SK-N-SH (cell line): Measurements from ENCODE around the gene TM9SF2. TPM values are rescaled to one million over a fixed set of nuclear protein-coding genes. Genes with fewer than 3 reads are reported as not detected.

Experiments
- CTCF ChIA-PET: fragments of 300-600, 350-600 bp; formaldehyde crosslinking; extraction: SDS; loops from one replicate; lab custom pipeline; 2021; lab: Yijun Ruan, JAX
- POLR2A ChIA-PET: fragments of 350-600 bp; sonication (Branson Sonifier 250); formaldehyde crosslinking; extraction: SDS; loops from one replicate; lab custom pipeline; 2020; ENCODE audit warnings: antibody characterized with exemption, inconsistent platforms; lab: Yijun Ruan, JAX
- DNase-seq: peaks from one replicate; pipeline ENCODE4 v3.0.0; 2012
- H2AFZ ChIP-seq: fragments of 200-600 bp; sonication (generic); 2 replicates; pipeline ENCODE4 v1.8.1; 2016; ENCODE audit warnings: antibody characterized with exemption, mild to moderate bottlenecking, low read depth
- H3F3A ChIP-seq: fragments of 200-600 bp; sonication (generic); replicated peaks from 2 replicates; pipeline ENCODE3; 2016; ENCODE audit warnings: antibody characterized with exemption, mild to moderate bottlenecking; ENCODE audit not compliant: insufficient read depth
- H3K27ac ChIP-seq, 2 experiments: fragments of 200-500 bp in 1 of 2; fragments of 200-600 bp in 1 of 2; sonication (Bioruptor generic) in 1 of 2; sonication (generic), shearing (Covaris generic) in 1 of 2; 2 replicates each; pipeline versions ENCODE4 v1.5.1 to v1.6.1; 2014 to 2016; ENCODE audit warnings: low read depth in 2 of 2, inconsistent platforms in 1 of 2, low read length in 1 of 2, mild to moderate bottlenecking in 1 of 2, mixed read lengths in 1 of 2
- H3K27me3 ChIP-seq: fragments of 200-600 bp; sonication (generic), shearing (Covaris generic); 2 replicates; pipeline ENCODE4 v1.6.1; 2016; ENCODE audit warnings: mixed run types; ENCODE audit not compliant: insufficient read depth
- H3K36me3 ChIP-seq, 2 experiments: fragments of 200-500 bp in 1 of 2; fragments of 200-600 bp in 1 of 2; sonication (Bioruptor generic) in 1 of 2; sonication (generic) in 1 of 2; replicated peaks in 1 of 2; 2 replicates each; pipeline versions ENCODE3 to v1.5.1; 2014 to 2016; ENCODE audit warnings: low read length in 1 of 2, mild to moderate bottlenecking in 1 of 2; ENCODE audit not compliant: insufficient read depth in 2 of 2, control insufficient read depth in 1 of 2
- H3K4me1 ChIP-seq, 2 experiments: fragments of 200-500 bp in 1 of 2; fragments of 200-600 bp in 1 of 2; sonication (Bioruptor generic) in 1 of 2; sonication (generic), shearing (Covaris generic) in 1 of 2; 2 replicates each; pipeline versions ENCODE4 v1.5.1 to v1.6.1; 2014 to 2016; ENCODE audit warnings: low read depth in 1 of 2, low read length in 1 of 2, mixed run types in 1 of 2; ENCODE audit not compliant: insufficient read depth in 2 of 2, control insufficient read depth in 1 of 2
- H3K4me2 ChIP-seq: fragments of 200-600 bp; sonication (generic), shearing (Covaris generic); 2 replicates; pipeline ENCODE4 v1.6.1; 2017; ENCODE audit warnings: mixed run types
- H3K4me3 ChIP-seq, 2 experiments: fragments of 200-500 bp in 1 of 2; fragments of 200-600 bp in 1 of 2; sonication (Bioruptor generic) in 1 of 2; sonication (generic), shearing (Covaris generic) in 1 of 2; 2 replicates each; pipeline versions ENCODE4 v1.5.1 to v1.8.1; 2014 to 2016; ENCODE audit warnings: low read depth in 2 of 2, inconsistent platforms in 1 of 2, low read length in 1 of 2, mild to moderate bottlenecking in 1 of 2, mixed read lengths in 1 of 2, moderate library complexity in 1 of 2
- H3K79me2 ChIP-seq: fragments of 200-600 bp; sonication (generic); 2 replicates; pipeline ENCODE4 v1.8.1; 2017; ENCODE audit warnings: mild to moderate bottlenecking; ENCODE audit not compliant: insufficient read depth
- H3K9ac ChIP-seq: fragments of 200-600 bp; sonication (generic); 2 replicates; pipeline ENCODE4 v1.6.1; 2017; ENCODE audit warnings: mixed run types
- H3K9me2 ChIP-seq: fragments of 200-600 bp; sonication (generic); 2 replicates; pipeline ENCODE4 v1.6.1; 2017; ENCODE audit warnings: mixed run types
- H3K9me3 ChIP-seq: fragments of 200-600 bp; sonication (generic); 2 replicates; pipeline ENCODE4 v1.6.1; 2017; ENCODE audit warnings: mixed run types, mild to moderate bottlenecking, moderate library complexity
- H4K20me1 ChIP-seq: fragments of 200-600 bp; sonication (generic); 2 replicates; pipeline ENCODE4 v1.6.1; 2017; ENCODE audit warnings: mild to moderate bottlenecking, mixed run types; ENCODE audit not compliant: insufficient read depth
- CHD2 ChIP-seq: fragments of 150-350 bp; IDR thresholded peaks from 2 replicates; pipeline ENCODE4 v1.6.1; 2018; ENCODE audit warnings: low read length; ENCODE audit not compliant: partially characterized antibody
- ELF1 ChIP-seq: IDR thresholded peaks from 2 replicates; pipeline ENCODE4 v1.4.0; 2012
- EP300 ChIP-seq, 2 experiments: IDR thresholded peaks; 2 replicates each; pipeline versions ENCODE4 v1.4.0 to v1.6.1; 2012; ENCODE audit warnings: borderline replicate concordance in 1 of 2, low read depth in 1 of 2, low read length in 1 of 2
- FOSL2 ChIP-seq: IDR thresholded peaks from 2 replicates; pipeline ENCODE4 v1.4.0; 2012; ENCODE audit warnings: low read depth, mild to moderate bottlenecking, moderate library complexity, borderline replicate concordance
- FOXM1 ChIP-seq: IDR thresholded peaks from 2 replicates; pipeline ENCODE4 v1.4.0; 2012; ENCODE audit warnings: low read depth, mild to moderate bottlenecking
- GABPA ChIP-seq: IDR thresholded peaks from 2 replicates; pipeline ENCODE4 v1.4.0; 2012; ENCODE audit warnings: low read depth, mild to moderate bottlenecking
- GATA2 ChIP-seq: sonication (generic); formaldehyde crosslinking; IDR thresholded peaks from 2 replicates; pipeline ENCODE4 v1.5.0; 2020; ENCODE audit warnings: mild to moderate bottlenecking, missing genetic modification reagents
- JUND ChIP-seq: IDR thresholded peaks from 2 replicates; pipeline ENCODE4 v1.4.0; 2012
- MEF2A ChIP-seq: IDR thresholded peaks from 2 replicates; pipeline ENCODE4 v1.4.0; 2012; ENCODE audit warnings: low read depth, borderline replicate concordance
- MXI1 ChIP-seq: IDR thresholded peaks from 2 replicates; pipeline ENCODE4 v1.6.1; 2012; ENCODE audit warnings: mild to moderate bottlenecking, low read depth, low read length, improper control_type of control experiment
- NFIC ChIP-seq: IDR thresholded peaks from 2 replicates; pipeline ENCODE4 v1.4.0; 2012; ENCODE audit warnings: borderline replicate concordance
- NRF1 ChIP-seq: IDR thresholded peaks from 2 replicates; pipeline ENCODE4 v1.6.1; 2012; ENCODE audit warnings: low read depth, mild to moderate bottlenecking, low read length
- POLR2AphosphoS5 ChIP-seq: IDR thresholded peaks from 2 replicates; pipeline ENCODE4 v1.6.1; 2012; ENCODE audit warnings: low read depth, low read length
- SMC3 ChIP-seq: IDR thresholded peaks from 2 replicates; pipeline ENCODE4 v1.6.1; 2012; ENCODE audit warnings: low read depth, low read length, improper control_type of control experiment
- TAF1 ChIP-seq: IDR thresholded peaks from 2 replicates; pipeline ENCODE4 v1.6.1; 2012; ENCODE audit warnings: low read depth, mild to moderate bottlenecking, low read length, moderate library complexity, borderline replicate concordance
- TEAD4 ChIP-seq: IDR thresholded peaks from 2 replicates; pipeline ENCODE4 v1.4.0; 2012; ENCODE audit warnings: mild to moderate bottlenecking, borderline replicate concordance; ENCODE audit not compliant: insufficient read depth
- YY1 ChIP-seq: IDR thresholded peaks from 2 replicates; pipeline ENCODE4 v1.4.0; 2012; ENCODE audit warnings: low read depth, mild to moderate bottlenecking
- WGBS: methylation state at CpG from one replicate; pipeline ENCODE4 v1.1.6; 2017; ENCODE audit warnings: low lambda C conversion rate; 5-methylcytosine and 5-hydroxymethylcytosine counted together
- polyA plus RNA-seq, 3 experiments: library from polyadenylated mRNA; depleted of rRNA; stranded (reverse); fragments of >200 nt; gene quantifications; 2 replicates each; pipeline ENCODE4 v1.2.3, GENCODE V29; 2012
- TF ChIP-seq, protein P1 (sequence below): IDR thresholded peaks from 2 replicates; pipeline ENCODE4 v1.4.0; 2012; ENCODE audit warnings: low read depth, borderline replicate concordance
- TF ChIP-seq, protein P2 (sequence below): IDR thresholded peaks from 2 replicates; pipeline ENCODE4 v1.4.0; 2012; ENCODE audit warnings: low read depth, borderline replicate concordance
- TF ChIP-seq, protein P3 (sequence below): IDR thresholded peaks from 2 replicates; pipeline ENCODE4 v1.6.1; 2012; ENCODE audit warnings: mild to moderate bottlenecking, low read depth, low read length, moderate library complexity
- TF ChIP-seq, protein P4 (sequence below): fragments of 150-350 bp; IDR thresholded peaks from 2 replicates; pipeline ENCODE4 v1.6.1; 2017; ENCODE audit warnings: antibody characterized with exemption, low read length, low read depth, borderline replicate concordance

Gene TM9SF2
- polyA plus RNA-seq, 1 of the 3 experiments (the other 2 are of a cell fraction): 49.8 TPM

DNA sequence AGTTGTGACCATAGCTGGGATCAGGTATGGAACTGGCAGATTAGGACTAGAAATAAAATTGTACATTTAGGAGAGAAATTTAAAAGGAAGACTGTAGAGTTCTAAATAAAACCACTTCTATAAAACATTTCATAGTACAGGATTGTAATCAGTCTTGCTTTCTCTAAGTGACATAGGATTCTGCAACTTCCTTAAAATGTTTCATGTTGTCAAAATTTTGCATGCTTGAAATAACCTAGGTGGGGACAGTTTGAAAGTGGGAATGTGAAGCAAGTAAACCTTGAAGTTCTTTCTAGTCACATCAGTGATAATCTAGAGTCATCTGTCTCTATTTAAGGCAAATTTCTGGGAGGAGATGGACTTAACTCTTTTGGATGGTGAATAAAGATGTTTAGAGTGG lies 6.7 kb downstream of the TM9SF2 start:
- Histone ChIP-seq H3K9me2 (no peaks in the 10 kb centered on the region), H2AFZ (no peak overlapping the region), H3F3A (peaks cover 4% of the 10 kb centered on the region), H3K79me2 (peaks cover 100% of the 10 kb centered on the region), H3K9ac (no peak overlapping the region), H3K27ac (no peak overlapping the region), H4K20me1 (peaks cover 83% of the 10 kb centered on the region), H3K4me2 (no peak overlapping the region), H3K9me3 (no peaks in the 10 kb centered on the region), H3K4me1 (peaks cover 1 to 4% of the 10 kb centered on the region in 2 experiments; a peak in 2 of 4 replicates), H3K4me3 (no peak overlapping the region), H3K27me3 (no peaks in the 10 kb centered on the region), H3K36me3 (peaks cover 2 to 19% of the 10 kb centered on the region in 2 experiments)
- TF ChIP-seq TEAD4 (no peak), SMC3 (no peak), NRF1 (no peak), MXI1 (no peak), JUND (no peak), EP300 (IDR thresholded peaks at IDR 0.05; ENCODE audit: borderline replicate concordance in 1 of 2, low read depth in 1 of 2, low read length in 1 of 2) (no peak), TAF1 (no peak), FOSL2 (no peak)
- TF ChIP-seq, protein P1, sequence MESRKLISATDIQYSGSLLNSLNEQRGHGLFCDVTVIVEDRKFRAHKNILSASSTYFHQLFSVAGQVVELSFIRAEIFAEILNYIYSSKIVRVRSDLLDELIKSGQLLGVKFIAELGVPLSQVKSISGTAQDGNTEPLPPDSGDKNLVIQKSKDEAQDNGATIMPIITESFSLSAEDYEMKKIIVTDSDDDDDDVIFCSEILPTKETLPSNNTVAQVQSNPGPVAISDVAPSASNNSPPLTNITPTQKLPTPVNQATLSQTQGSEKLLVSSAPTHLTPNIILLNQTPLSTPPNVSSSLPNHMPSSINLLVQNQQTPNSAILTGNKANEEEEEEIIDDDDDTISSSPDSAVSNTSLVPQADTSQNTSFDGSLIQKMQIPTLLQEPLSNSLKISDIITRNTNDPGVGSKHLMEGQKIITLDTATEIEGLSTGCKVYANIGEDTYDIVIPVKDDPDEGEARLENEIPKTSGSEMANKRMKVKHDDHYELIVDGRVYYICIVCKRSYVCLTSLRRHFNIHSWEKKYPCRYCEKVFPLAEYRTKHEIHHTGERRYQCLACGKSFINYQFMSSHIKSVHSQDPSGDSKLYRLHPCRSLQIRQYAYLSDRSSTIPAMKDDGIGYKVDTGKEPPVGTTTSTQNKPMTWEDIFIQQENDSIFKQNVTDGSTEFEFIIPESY: no peak
- TF ChIP-seq, protein P2, sequence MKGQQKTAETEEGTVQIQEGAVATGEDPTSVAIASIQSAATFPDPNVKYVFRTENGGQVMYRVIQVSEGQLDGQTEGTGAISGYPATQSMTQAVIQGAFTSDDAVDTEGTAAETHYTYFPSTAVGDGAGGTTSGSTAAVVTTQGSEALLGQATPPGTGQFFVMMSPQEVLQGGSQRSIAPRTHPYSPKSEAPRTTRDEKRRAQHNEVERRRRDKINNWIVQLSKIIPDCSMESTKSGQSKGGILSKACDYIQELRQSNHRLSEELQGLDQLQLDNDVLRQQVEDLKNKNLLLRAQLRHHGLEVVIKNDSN: no peak
- CTCF ChIA-PET: no interaction called here
- no peak for DNase-seq
- POLR2A ChIA-PET: no interaction called here

DNA sequence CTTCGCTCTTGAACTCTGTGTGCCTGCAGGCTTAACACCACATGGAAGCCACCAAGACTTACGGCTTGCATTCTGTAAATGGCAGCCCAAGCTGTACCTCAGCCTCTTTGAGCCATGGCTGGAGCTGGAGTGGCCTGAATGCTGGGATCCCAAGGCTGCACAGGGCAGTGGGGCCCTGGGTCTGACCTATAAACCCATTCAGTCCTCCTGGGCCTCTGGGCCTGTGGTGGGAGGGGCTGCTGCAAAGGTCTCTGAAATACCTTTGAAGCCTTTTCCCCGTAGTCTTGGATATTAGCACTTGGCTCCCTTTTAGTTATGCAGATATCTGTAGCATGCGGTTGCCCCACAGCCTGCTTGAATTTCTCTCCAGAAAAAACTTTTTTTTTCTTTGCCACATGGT lies 8.2 kb downstream of the TM9SF2 start:
- 98% methylated on average over 3 of the region's 4 CpGs for WGBS
- Histone ChIP-seq H3K4me2 (no peak overlapping the region), H3K9ac (no peak overlapping the region), H2AFZ (no peak overlapping the region), H3K27ac (no peak overlapping the region), H3K9me3 (no peaks in the 10 kb centered on the region), H3F3A (peaks cover 2% of the 10 kb centered on the region), H3K27me3 (no peaks in the 10 kb centered on the region), H3K9me2 (no peaks in the 10 kb centered on the region), H4K20me1 (peaks cover 89% of the 10 kb centered on the region), H3K4me3 (no peak overlapping the region), H3K4me1 (no peaks in the 10 kb centered on the region; a peak in 2 of 4 replicates), H3K36me3 (peaks cover 2 to 19% of the 10 kb centered on the region in 2 experiments), H3K79me2 (peaks cover 100% of the 10 kb centered on the region)
- no peak for DNase-seq
- ChIA-PET CTCF (interaction anchor here (1.2 kb wide), 1 partner anchor 10 kb away, joined by 5 read pairs; no protein-coding TSS in a partner anchor), POLR2A (no interaction called here)
- TF ChIP-seq FOXM1 (no peak), MEF2A (no peak), YY1 (no peak), TAF1 (no peak), POLR2AphosphoS5 (no peak), GABPA (no peak), GATA2 (no peak), ELF1 (no peak), NRF1 (no peak), NFIC (no peak), TEAD4 (no peak), CHD2 (no peak), MXI1 (no peak)
- TF ChIP-seq, protein P3, sequence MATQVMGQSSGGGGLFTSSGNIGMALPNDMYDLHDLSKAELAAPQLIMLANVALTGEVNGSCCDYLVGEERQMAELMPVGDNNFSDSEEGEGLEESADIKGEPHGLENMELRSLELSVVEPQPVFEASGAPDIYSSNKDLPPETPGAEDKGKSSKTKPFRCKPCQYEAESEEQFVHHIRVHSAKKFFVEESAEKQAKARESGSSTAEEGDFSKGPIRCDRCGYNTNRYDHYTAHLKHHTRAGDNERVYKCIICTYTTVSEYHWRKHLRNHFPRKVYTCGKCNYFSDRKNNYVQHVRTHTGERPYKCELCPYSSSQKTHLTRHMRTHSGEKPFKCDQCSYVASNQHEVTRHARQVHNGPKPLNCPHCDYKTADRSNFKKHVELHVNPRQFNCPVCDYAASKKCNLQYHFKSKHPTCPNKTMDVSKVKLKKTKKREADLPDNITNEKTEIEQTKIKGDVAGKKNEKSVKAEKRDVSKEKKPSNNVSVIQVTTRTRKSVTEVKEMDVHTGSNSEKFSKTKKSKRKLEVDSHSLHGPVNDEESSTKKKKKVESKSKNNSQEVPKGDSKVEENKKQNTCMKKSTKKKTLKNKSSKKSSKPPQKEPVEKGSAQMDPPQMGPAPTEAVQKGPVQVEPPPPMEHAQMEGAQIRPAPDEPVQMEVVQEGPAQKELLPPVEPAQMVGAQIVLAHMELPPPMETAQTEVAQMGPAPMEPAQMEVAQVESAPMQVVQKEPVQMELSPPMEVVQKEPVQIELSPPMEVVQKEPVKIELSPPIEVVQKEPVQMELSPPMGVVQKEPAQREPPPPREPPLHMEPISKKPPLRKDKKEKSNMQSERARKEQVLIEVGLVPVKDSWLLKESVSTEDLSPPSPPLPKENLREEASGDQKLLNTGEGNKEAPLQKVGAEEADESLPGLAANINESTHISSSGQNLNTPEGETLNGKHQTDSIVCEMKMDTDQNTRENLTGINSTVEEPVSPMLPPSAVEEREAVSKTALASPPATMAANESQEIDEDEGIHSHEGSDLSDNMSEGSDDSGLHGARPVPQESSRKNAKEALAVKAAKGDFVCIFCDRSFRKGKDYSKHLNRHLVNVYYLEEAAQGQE: no peak
- TF ChIP-seq, protein P4, sequence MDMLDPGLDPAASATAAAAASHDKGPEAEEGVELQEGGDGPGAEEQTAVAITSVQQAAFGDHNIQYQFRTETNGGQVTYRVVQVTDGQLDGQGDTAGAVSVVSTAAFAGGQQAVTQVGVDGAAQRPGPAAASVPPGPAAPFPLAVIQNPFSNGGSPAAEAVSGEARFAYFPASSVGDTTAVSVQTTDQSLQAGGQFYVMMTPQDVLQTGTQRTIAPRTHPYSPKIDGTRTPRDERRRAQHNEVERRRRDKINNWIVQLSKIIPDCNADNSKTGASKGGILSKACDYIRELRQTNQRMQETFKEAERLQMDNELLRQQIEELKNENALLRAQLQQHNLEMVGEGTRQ: no peak
- TF ChIP-seq, protein P2: no peak
